Measurements from ENCODE around the gene AGAP5. TPM values are rescaled to one million over a fixed set of nuclear protein-coding genes. Genes with fewer than 3 reads are reported as not detected.
"Not testable (repeated sequence)": the region's sequence is repeated elsewhere in the genome, so short reads cannot be mapped to it uniquely, and the experiment has no call there.

AGAP5 gene
- total and polyA plus RNA-seq, 2 donors: 3.7 to 9.0 TPM

DNA sequence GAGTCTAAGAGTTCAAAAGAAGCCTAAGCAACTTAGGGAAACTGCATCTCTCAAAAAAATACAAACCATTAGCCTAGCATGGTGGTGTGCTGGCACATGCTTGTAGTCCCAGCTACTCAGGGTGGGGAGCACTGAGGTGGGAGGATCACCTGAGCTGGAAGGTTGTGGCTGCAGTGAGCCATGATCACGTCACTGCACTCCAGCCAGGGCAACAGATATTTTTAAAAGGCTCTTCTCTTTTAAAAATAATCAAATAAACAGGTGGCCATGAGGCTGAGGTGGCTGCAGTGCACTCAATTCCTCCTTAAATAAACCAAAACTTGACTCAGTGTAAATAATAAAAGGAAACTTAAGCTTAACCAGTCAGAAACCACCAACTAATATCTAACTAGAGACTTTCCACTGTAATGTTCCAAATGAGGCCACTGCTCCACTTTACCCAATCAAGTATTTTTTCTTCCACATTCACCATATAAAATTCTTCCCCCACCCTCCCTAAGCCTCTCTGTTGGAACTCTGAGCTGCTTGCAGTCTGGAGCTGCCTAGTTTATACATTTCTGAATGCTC lies 7.7 kb upstream of the AGAP5 start:
- not testable (repeated sequence) for H3K4me1 ChIP-seq (ENCODE audit: control insufficient read depth in 2 of 2, insufficient read depth in 2 of 2, low read length in 2 of 2); H3K4me3 ChIP-seq (ENCODE audit: low read length in 2 of 2); H3K9me3 ChIP-seq (ENCODE audit: control insufficient read depth in 2 of 2, insufficient read depth in 1 of 2, low read length in 1 of 2); H3K27ac ChIP-seq (ENCODE audit: low read depth in 1 of 2, low read length in 1 of 2); DNase-seq (ENCODE audit: low read depth in 6 of 9, low spot score in 9 of 9); H3K27me3 ChIP-seq (ENCODE audit: control insufficient read depth in 2 of 2, insufficient read depth in 1 of 2, low read length in 1 of 2); H3K36me3 ChIP-seq (ENCODE audit: control insufficient read depth in 2 of 2, insufficient read depth in 2 of 2, low read length in 1 of 2)
- 95% methylated on average over 1 of the region's 1 CpG for WGBS

GRCh38 chr10:73703924-73704323 lies 6.0 kb upstream of the AGAP5 start:
- not testable (repeated sequence) for H3K4me3 ChIP-seq (ENCODE audit: low read length in 2 of 2); H3K27me3 ChIP-seq (ENCODE audit: control insufficient read depth in 2 of 2, insufficient read depth in 1 of 2, low read length in 1 of 2); DNase-seq (ENCODE audit: low read depth in 6 of 9, low spot score in 9 of 9); H3K9me3 ChIP-seq (ENCODE audit: control insufficient read depth in 2 of 2, insufficient read depth in 1 of 2, low read length in 1 of 2); H3K27ac ChIP-seq (ENCODE audit: low read depth in 1 of 2, low read length in 1 of 2); H3K4me1 ChIP-seq (ENCODE audit: control insufficient read depth in 2 of 2, insufficient read depth in 2 of 2, low read length in 2 of 2); H3K36me3 ChIP-seq (ENCODE audit: control insufficient read depth in 2 of 2, insufficient read depth in 2 of 2, low read length in 1 of 2)

DNA sequence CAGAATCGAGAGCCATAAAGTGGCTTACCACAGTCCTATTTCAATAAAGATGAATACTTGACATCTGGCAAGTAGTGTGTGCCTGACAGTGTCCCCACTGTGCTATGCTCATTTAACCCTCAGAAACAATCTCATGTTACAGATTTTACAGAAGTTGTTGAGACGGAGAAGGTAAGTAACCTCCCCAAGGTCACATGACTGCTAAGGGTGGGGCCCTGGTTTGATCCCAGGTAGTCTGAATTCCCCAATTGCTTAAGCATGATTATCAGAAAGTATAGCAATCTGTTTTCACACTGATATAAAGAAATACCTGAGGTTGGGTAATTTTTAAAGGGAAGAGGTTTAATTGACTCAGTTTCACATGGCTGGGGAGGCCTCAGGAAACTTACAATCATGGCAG lies 910 bp upstream of the AGAP5 start:
- not testable (repeated sequence) for H3K4me3 ChIP-seq (ENCODE audit: low read length in 2 of 2); H3K27ac ChIP-seq (ENCODE audit: low read depth in 1 of 2, low read length in 1 of 2); H3K36me3 ChIP-seq (ENCODE audit: control insufficient read depth in 2 of 2, insufficient read depth in 2 of 2, low read length in 1 of 2); H3K4me1 ChIP-seq (ENCODE audit: control insufficient read depth in 2 of 2, insufficient read depth in 2 of 2, low read length in 2 of 2); H3K9me3 ChIP-seq (ENCODE audit: control insufficient read depth in 2 of 2, insufficient read depth in 1 of 2, low read length in 1 of 2); H3K27me3 ChIP-seq (ENCODE audit: control insufficient read depth in 2 of 2, insufficient read depth in 1 of 2, low read length in 1 of 2); DNase-seq (ENCODE audit: low read depth in 6 of 9, low spot score in 9 of 9)
- 99% methylated on average over 2 of the region's 2 CpGs for WGBS

DNA sequence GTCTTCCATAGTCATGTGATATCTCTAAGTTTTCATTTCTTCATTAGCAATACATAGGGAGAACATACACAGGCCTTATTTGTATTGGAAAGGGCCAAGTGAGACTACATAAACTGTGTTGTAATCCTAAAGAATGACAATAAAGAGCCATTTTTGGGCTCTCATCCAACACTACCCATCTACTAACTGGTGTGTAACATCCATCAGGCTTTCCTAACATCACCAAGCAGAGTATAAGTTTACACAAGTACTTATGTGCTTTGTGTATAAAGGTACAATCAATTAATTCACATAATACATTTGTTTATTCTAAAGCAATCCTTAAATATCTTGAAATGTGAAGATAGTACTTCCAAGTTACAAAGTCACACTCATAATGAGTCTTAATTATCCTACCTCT lies 2.6 kb downstream of the AGAP5 start:
- not testable (repeated sequence) for DNase-seq (ENCODE audit: low read depth in 6 of 9, low spot score in 9 of 9); H3K4me1 ChIP-seq (ENCODE audit: control insufficient read depth in 2 of 2, insufficient read depth in 2 of 2, low read length in 2 of 2); H3K4me3 ChIP-seq (ENCODE audit: low read length in 2 of 2); H3K27ac ChIP-seq (ENCODE audit: low read depth in 1 of 2, low read length in 1 of 2); H3K36me3 ChIP-seq (ENCODE audit: control insufficient read depth in 2 of 2, insufficient read depth in 2 of 2, low read length in 1 of 2); H3K27me3 ChIP-seq (ENCODE audit: control insufficient read depth in 2 of 2, insufficient read depth in 1 of 2, low read length in 1 of 2); H3K9me3 ChIP-seq (ENCODE audit: control insufficient read depth in 2 of 2, insufficient read depth in 1 of 2, low read length in 1 of 2)

DNA sequence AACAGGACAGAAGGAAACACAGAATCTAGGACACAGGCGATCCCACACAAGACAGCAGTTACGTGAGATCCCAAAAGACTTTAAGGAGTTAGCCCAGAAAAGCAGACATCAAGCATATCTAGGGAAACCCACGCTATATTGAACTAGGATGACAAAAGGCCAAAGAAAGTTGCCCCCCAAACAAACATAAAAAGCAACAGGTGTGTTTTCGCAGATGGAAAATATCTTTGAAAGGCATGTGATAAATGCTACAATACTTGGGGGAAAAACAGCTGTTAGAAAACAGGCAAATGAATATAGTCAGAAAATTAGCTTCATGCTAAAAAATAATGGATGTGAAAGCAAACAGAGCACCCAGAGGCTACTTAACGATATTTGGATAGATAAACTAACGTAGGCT lies 7.2 kb downstream of the AGAP5 start:
- not testable (repeated sequence) for H3K9me3 ChIP-seq (ENCODE audit: control insufficient read depth in 2 of 2, insufficient read depth in 1 of 2, low read length in 1 of 2); H3K27ac ChIP-seq (ENCODE audit: low read depth in 1 of 2, low read length in 1 of 2); H3K4me3 ChIP-seq (ENCODE audit: low read length in 2 of 2); H3K27me3 ChIP-seq (ENCODE audit: control insufficient read depth in 2 of 2, insufficient read depth in 1 of 2, low read length in 1 of 2); H3K36me3 ChIP-seq (ENCODE audit: control insufficient read depth in 2 of 2, insufficient read depth in 2 of 2, low read length in 1 of 2); DNase-seq (ENCODE audit: low read depth in 6 of 9, low spot score in 9 of 9); H3K4me1 ChIP-seq (ENCODE audit: control insufficient read depth in 2 of 2, insufficient read depth in 2 of 2, low read length in 2 of 2)
- WGBS: 97% methylated on average over 6 of the region's 6 CpGs

GRCh38 chr10:73689596-73689995 lies 8.3 kb downstream of the AGAP5 start:
- not testable (repeated sequence) for H3K27me3 ChIP-seq (ENCODE audit: control insufficient read depth in 2 of 2, insufficient read depth in 1 of 2, low read length in 1 of 2); H3K27ac ChIP-seq (ENCODE audit: low read depth in 1 of 2, low read length in 1 of 2); H3K4me1 ChIP-seq (ENCODE audit: control insufficient read depth in 2 of 2, insufficient read depth in 2 of 2, low read length in 2 of 2); DNase-seq (ENCODE audit: low read depth in 6 of 9, low spot score in 9 of 9); H3K36me3 ChIP-seq (ENCODE audit: control insufficient read depth in 2 of 2, insufficient read depth in 2 of 2, low read length in 1 of 2); H3K9me3 ChIP-seq (ENCODE audit: control insufficient read depth in 2 of 2, insufficient read depth in 1 of 2, low read length in 1 of 2); H3K4me3 ChIP-seq (ENCODE audit: low read length in 2 of 2)
- over 99% methylated on average over 26 of the region's 28 CpGs for WGBS

DNA sequence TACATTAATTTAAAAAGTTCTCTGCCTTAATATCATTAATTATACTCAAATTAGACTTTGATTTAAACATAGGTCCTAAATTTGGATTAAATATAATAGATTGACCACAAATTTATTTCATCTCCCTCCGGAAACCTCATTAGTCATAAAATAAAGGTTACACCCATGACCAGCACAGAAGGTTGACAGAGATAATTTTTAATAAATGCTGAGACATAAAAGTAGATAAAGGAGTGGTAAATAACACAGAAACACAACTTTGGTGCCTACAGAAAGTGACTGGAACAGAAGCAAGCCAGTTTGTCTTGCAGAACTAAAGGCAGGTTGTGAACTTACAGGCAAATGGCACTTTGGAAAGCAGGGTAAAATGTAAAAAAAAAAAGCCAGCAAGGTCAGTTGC lies 10.3 kb downstream of the AGAP5 start:
- not testable (repeated sequence) for H3K9me3 ChIP-seq (ENCODE audit: control insufficient read depth in 2 of 2, insufficient read depth in 1 of 2, low read length in 1 of 2); DNase-seq (ENCODE audit: low read depth in 6 of 9, low spot score in 9 of 9); H3K4me3 ChIP-seq (ENCODE audit: low read length in 2 of 2); H3K4me1 ChIP-seq (ENCODE audit: control insufficient read depth in 2 of 2, insufficient read depth in 2 of 2, low read length in 2 of 2); H3K27ac ChIP-seq (ENCODE audit: low read depth in 1 of 2, low read length in 1 of 2); H3K27me3 ChIP-seq (ENCODE audit: control insufficient read depth in 2 of 2, insufficient read depth in 1 of 2, low read length in 1 of 2); H3K36me3 ChIP-seq (ENCODE audit: control insufficient read depth in 2 of 2, insufficient read depth in 2 of 2, low read length in 1 of 2)
- 99% methylated on average over 1 of the region's 1 CpG for WGBS

DNA sequence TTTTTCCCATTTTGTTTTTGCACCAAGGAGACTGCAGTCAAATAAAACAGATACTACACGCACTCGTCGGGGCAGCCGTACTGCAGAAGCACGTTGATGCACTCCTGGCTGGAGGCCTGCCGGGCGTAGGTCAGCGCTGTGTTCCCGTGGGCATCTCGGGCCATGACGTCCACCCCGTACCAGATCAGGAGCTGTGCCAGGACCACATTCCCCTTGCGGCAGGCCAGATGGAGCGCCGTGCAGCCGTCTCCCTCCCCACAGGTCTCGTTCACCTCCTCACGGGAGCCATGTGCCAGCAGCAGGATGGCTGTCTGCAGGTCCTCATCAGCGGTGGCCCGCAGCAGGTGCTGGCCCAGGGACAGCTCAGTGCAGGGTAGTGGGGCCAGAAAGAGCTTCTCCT lies 23.4 kb downstream of the AGAP5 start:
- not testable (repeated sequence) for H3K36me3 ChIP-seq (ENCODE audit: control insufficient read depth in 2 of 2, insufficient read depth in 2 of 2, low read length in 1 of 2); DNase-seq (ENCODE audit: low read depth in 6 of 9, low spot score in 9 of 9); H3K4me1 ChIP-seq (ENCODE audit: control insufficient read depth in 2 of 2, insufficient read depth in 2 of 2, low read length in 2 of 2); H3K4me3 ChIP-seq (ENCODE audit: low read length in 2 of 2); H3K27me3 ChIP-seq (ENCODE audit: control insufficient read depth in 2 of 2, insufficient read depth in 1 of 2, low read length in 1 of 2); H3K9me3 ChIP-seq (ENCODE audit: control insufficient read depth in 2 of 2, insufficient read depth in 1 of 2, low read length in 1 of 2); H3K27ac ChIP-seq (ENCODE audit: low read depth in 1 of 2, low read length in 1 of 2)
- 100% methylated on average over 11 of the region's 20 CpGs for WGBS

GRCh38 chr10:73668378-73668777 lies 29.5 kb downstream of the AGAP5 start:
- H3K4me1 ChIP-seq (ENCODE audit: control insufficient read depth in 2 of 2, insufficient read depth in 2 of 2, low read length in 2 of 2); H3K9me3 ChIP-seq (ENCODE audit: control insufficient read depth in 2 of 2, insufficient read depth in 1 of 2, low read length in 1 of 2); H3K4me3 ChIP-seq (ENCODE audit: low read length in 2 of 2); DNase-seq (ENCODE audit: low read depth in 6 of 9, low spot score in 9 of 9); H3K36me3 ChIP-seq (ENCODE audit: control insufficient read depth in 2 of 2, insufficient read depth in 2 of 2, low read length in 1 of 2); H3K27me3 ChIP-seq (ENCODE audit: control insufficient read depth in 2 of 2, insufficient read depth in 1 of 2, low read length in 1 of 2); H3K27ac ChIP-seq (ENCODE audit: low read depth in 1 of 2, low read length in 1 of 2): not testable (repeated sequence)
- WGBS: over 99% methylated on average over 3 of the region's 4 CpGs

DNA sequence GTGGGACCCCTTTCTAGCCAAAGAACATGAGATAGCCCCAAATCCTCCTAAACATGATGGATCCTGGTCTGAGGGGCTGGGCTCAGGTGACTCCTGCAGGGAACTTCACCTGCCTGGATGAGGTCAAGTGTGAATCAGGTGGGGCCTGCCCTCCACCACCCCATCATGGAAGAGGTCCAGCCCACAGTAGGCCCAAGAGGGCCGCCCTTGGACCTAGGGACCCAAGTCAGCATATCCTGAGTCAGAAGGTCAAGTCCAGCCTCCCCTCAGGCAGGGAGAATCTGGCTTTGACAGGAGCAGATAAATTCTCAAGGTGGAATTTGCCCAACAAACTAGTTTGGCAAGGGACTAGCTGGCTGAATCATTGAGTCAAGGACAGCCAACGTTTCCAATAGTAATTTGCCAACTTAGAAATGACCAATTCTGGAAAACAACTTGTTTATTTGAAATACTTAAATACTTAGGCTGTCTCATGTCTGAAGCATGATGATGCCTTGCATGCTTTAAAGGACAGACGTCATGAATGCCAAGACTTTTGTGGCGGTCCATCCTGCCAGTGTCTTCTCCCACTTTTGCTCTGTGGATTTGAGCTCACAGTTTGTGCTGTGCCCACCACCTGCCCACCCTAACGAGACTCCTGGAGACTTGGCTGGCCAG lies 31.6 kb downstream of the AGAP5 start:
- not testable (repeated sequence) for H3K36me3 ChIP-seq (ENCODE audit: control insufficient read depth in 2 of 2, insufficient read depth in 2 of 2, low read length in 1 of 2); H3K4me1 ChIP-seq (ENCODE audit: control insufficient read depth in 2 of 2, insufficient read depth in 2 of 2, low read length in 2 of 2); H3K9me3 ChIP-seq (ENCODE audit: control insufficient read depth in 2 of 2, insufficient read depth in 1 of 2, low read length in 1 of 2); H3K27ac ChIP-seq (ENCODE audit: low read depth in 1 of 2, low read length in 1 of 2); H3K27me3 ChIP-seq (ENCODE audit: control insufficient read depth in 2 of 2, insufficient read depth in 1 of 2, low read length in 1 of 2); H3K4me3 ChIP-seq (ENCODE audit: low read length in 2 of 2); DNase-seq (ENCODE audit: low read depth in 6 of 9, low spot score in 9 of 9)
- 94% methylated on average over 4 of the region's 5 CpGs for WGBS
